Measurements from ENCODE around the gene COQ2.

The COQ2 gene

DNA sequence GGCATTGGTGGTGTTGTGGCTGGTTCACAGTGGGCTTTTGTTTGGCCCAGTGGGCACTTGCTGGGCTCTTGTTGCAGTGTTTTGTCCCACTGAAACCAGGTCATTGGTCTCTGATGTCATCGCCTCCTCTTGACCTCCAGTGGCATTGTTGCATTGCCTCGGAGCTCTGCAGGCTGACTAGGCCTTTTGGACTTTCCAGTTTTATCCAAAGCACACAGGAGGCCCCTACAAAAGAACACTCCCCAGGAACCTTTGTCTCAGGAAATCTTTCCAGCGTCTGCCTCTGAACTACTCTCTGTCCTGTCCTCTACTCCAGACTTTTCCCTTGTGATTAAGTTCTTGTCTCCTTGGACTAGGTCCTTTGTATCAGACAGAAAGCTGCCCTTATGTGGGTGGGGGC, 54.8 kb downstream of the COQ2 start:
- intact Hi-C loops (cut with DNase I): no loop called here
- no peak for DNase-seq

DNA sequence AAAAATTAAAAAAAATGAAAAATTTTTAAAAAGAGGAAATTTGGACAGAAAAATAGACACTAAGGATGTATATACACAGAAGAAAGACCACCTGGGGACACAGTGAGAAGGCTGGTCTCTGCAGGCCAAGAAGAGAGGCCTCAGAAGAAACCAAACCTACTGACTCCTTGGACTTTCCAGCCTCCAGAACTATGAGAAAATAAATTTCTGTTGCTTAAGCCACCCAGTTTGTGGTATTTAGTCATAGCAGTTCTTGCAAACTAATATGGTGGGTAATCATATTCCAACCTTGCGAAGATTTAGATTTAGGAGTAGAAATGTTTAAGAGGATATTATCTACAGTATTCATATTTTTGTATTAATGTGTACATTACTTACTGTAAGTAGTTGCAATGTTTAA, 56.4 kb downstream of the COQ2 start:
- no peak for DNase-seq
- intact Hi-C loops (cut with DNase I): no loop called here

DNA sequence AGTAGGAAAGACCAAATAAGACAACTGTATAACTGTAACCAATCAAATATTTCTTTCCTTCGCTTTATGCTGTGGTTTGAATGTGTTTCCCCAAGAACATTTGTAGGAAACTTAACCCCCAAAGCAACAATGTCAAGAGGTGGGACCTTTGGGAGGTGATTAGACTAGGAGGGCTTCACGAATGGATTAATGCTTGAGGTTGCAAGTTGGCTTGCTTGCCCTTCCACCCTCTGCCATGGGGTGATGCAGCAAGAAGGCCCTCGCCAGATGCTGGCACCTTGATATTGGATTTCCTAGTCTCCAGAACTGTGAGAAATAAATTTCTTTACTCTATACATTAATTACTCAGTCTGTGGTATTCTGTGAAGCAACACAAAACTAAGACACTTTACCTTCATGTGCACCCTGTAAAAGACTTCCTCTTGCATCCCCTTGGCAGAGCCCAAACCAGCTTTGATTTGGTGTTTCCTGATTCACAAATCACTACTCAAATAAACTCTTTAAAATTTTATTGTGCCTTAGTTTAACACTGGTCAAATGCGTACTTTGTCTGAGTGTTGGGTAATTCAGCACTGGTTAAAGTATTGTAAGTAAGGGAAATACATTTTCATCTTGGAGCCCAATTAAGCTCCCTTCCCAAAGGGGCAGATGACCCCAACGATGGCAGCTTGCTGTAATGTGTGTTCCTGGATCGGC, 59.9 kb downstream of the COQ2 start:
- intact Hi-C loops (cut with DNase I): no loop called here
- DNase-seq: no peak

DNA sequence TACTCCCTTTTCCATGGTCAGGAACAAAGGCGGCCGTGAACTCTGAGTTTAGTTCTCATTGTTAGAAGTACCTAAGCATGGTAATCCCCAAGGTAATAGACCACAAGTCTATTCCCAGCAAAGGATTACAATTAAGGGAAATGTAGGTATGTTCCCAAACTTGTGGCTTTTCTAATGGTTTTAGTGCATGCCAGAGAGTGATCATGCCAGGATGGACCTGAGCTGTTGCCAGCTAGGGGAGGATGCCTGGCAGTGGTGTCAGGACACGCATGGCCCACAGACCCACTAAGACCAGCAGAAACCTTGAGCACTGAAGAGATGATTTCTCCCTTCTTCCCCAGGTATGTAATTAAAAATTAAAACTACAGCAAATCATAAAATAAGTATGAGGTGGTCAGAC, 60.8 kb downstream of the COQ2 start:
- no peak for DNase-seq
- intact Hi-C loops (cut with DNase I): no loop called here

DNA sequence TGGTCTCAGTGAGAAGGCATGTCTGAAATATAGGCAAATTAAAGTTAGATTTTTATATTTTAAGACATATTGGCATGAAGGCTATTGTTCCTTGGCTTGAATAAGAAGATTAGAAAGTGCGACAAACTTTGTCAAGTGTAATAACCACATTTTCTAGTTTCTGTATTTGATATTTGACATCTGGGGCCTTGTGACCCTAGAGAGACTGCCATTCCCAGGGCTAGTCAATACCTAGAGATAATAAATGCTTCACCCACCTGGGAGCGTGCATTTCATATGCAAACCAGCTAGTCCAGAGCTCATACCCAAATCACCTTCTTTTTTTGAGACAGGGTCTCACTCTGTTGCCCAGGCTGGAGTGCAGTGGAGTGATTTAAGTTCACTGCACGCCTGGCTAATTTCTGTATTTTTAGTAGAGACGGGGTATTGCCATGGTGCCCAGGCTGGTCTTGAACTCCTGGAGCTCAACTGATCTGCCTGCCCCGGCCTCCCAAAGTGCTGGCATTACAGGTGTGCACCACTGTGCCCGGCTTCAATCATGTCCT, 62.6 kb downstream of the COQ2 start:
- intact Hi-C loops (cut with DNase I): no loop called here

GRCh38 chr4:83219344-83220331, 65.0 kb downstream of the COQ2 start:
- intact Hi-C loops (cut with DNase I): no loop called here
- DNase-seq: peak in 16 of 42 donors; percentile 9 to 61 (median 28)

More for the DNA sequence above, 62.6 kb downstream of the COQ2 start:
- DNase-seq: no peak

DNA sequence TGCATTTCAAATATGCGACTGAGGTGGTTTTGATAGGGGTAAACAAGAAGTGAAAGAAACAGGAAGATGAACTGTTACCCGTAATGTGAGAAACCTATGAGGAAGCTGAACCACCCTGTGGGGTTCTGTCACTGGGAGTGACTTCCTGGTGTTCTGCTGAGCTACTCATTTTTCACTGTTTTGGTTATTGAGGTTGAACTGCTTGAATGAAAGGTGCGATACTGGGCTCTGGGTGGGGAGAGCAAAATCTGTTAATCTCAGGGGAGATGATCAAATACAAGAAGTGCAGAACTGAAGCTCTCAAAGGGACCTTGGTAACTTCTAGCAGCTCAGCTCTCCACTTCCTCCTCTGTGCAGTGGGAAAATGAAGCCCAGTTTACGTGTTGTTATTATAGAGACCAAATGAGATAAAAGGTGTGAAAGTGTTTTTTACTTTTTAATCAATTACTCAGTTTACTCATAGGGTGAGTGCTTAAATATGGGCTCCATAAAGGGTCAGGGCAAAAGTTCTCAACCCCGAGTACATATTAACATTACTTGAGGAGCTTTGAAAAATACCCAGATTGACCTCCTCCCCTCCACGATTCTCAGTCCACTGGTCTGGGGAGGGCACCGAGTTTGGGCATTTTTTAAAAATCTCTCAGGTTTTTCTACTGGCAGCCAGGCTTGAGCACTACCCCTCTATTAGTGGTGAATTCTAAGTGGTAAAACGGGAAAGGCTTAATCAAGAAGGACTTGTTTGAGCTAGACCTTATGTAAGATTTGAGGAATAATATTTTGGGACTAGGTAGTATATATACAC, 66.7 kb downstream of the COQ2 start:
- intact Hi-C loops (cut with DNase I): no loop called here
- peak in 4 of 42 donors; percentile 6 to 21 (median 13) for DNase-seq

GRCh38 chr4:83216959-83217683, 67.5 kb downstream of the COQ2 start:
- DNase-seq: no peak
- intact Hi-C loops (cut with DNase I): no loop called here

- no peak for DNase-seq
- intact Hi-C loops (cut with DNase I): no loop called here
Observed at GRCh38 chr4:83214079-83214478, 70.5 kb downstream of the COQ2 start.
